GM12864 (cell line): ENCODE data around the gene ELAC2.

Experiments
- DNase-seq: peaks from one replicate; pipeline ENCODE4 v3.0.0-alpha.2; 2011; ENCODE audit warnings: low read depth
- H3K4me3 ChIP-seq: 2 replicates; pipeline ENCODE4 v1.5.1; 2011; ENCODE audit warnings: mild to moderate bottlenecking, low read depth, low read length, control low read depth
- TF ChIP-seq, protein P1 (sequence below): IDR thresholded peaks from 2 replicates; pipeline ENCODE4 v1.5.1; 2011; ENCODE audit warnings: low read depth, mild to moderate bottlenecking, moderate library complexity, low read length, control low read depth, inconsistent platforms; ENCODE audit errors: missing control alignments

Gene ELAC2

DNA sequence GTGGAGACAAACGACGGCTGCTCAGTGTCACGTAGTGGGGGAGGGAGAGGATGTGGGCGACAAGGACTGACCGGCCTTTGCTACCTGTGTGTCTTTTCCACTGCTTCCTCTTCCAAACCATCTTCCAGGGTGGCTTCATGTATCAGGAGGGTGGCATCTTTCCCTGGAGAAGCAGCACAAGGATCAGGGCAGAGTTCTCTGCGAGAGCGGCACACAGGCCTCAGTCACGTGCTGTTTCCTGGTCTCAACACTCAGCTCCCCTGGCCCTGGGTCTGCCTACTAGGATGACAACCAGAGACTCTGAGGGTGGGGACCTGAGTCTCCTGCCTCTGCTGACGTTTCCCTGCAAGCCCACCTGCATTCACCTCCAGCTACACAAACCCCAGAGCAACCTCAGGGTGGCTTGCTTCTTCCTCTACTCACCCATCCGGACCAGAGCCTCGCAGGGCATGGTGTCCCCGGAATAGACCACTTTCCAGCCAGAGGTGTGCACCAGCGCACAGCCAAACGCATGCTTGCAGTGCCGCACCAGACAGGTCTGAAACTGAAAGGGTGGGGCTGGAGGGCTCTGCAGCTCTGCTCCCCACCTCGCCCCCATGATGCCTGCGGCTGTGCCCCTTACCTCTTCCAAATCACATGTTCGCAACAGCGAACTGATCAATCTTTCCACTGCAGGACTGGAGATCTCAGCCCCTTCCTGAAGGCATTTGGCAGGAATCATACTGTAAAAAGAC is 23.3 kb downstream of the ELAC2 start:
- DNase-seq: no peak
- TF ChIP-seq, protein P1, sequence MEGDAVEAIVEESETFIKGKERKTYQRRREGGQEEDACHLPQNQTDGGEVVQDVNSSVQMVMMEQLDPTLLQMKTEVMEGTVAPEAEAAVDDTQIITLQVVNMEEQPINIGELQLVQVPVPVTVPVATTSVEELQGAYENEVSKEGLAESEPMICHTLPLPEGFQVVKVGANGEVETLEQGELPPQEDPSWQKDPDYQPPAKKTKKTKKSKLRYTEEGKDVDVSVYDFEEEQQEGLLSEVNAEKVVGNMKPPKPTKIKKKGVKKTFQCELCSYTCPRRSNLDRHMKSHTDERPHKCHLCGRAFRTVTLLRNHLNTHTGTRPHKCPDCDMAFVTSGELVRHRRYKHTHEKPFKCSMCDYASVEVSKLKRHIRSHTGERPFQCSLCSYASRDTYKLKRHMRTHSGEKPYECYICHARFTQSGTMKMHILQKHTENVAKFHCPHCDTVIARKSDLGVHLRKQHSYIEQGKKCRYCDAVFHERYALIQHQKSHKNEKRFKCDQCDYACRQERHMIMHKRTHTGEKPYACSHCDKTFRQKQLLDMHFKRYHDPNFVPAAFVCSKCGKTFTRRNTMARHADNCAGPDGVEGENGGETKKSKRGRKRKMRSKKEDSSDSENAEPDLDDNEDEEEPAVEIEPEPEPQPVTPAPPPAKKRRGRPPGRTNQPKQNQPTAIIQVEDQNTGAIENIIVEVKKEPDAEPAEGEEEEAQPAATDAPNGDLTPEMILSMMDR: no peak
- no peak overlapping the region for H3K4me3 ChIP-seq

DNA sequence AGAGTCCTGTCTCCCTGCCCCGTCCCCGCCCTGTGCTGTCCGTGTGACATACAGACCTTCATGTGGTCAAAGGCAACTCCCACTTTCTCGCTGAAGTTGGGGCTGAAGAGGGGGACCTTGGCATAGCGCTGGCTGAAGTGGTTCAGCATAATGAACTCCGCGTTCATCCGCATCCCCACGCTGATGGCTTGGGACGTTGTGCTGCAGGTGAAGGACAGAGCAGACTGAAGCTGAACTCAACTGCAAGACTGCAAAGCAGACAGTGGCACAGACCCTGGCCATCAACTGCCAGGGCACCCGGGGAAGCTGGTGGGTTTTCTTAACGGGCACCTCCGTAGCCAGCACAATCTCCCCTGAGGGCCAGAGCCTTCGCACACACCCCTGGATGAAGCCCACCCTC is 24.2 kb downstream of the ELAC2 start:
- TF ChIP-seq, protein P1: no peak
- no peak overlapping the region for H3K4me3 ChIP-seq
- no peak for DNase-seq

DNA sequence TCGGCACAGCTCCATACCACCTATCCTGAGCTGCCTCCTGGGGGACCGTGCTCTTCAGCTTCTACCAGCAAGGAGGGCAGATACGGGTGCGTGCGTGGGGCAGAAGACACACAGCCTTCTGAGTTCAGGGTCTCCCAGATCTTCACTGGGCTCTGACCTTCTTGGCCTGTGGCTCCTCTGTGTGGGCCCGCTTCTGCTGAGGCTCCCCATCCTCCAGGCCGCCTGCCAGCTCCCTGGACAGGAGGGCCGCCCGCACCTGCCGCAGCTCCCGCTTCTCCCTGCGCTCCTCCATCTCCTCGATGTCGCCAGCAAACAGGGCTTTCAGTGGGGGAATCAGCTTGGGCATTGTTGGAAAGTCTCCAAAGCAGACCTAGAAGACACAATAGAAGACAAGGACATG is 25.2 kb downstream of the ELAC2 start:
- no peak overlapping the region for H3K4me3 ChIP-seq
- TF ChIP-seq, protein P1: no peak
- no peak for DNase-seq

DNA sequence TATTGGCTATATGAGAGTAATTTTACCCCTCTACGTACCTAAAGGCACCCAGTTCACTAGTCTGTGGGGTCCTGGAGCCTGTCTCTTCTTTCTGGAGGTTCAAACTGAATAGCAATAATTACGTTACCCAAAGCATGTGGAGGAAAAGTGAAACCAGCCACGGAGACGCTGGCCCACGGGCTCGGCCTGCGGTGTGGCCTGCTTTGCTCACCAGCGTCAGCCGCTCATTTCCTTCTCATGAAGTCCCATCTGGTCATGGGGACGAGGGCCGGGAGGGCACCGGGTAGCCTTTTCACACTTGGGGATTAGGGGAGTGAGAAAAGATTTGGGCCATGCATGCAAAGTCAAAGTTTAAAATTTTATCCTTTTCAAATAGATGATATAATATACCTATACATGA is 26.9 kb downstream of the ELAC2 start:
- no peak for DNase-seq
- TF ChIP-seq, protein P1: no peak

DNA sequence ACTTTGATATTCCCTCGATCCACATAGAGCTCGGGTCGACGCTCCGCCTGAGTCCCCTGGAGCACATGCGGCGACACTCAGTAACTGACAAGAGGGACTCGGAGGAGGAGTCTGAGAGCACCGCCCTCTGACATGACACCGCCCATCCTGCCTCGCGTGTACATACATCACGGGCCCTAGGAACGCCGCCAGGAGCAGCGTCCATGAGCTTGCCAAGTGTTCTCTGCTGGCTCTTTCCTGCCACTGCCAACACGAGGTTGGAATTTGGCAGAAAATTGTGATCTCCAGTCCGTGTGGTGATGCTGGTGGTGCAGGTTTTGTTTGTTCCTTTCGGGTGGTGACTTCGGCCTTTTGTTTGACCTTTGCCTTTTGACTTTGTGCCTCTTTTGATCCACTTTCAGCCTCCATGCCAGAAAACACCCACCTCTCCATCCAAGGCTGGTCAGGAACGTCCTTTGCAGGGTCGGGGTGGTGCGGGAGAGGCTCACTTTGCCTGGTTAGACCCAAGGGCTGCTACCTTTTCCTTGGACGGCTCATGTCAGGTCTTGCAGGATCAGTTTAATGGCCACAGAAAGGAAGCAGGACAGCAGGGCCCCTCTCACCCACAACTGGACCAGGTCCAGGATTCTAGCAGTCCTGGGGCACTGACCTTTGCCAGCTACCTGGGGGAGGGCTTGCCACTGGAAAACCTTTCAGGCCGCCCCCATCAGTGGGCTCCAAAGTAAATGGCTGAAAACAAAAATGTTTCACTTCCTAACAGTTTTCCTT is 27.6 kb downstream of the ELAC2 start:
- DNase-seq: no peak
- H3K4me3 ChIP-seq: no peak overlapping the region
- TF ChIP-seq, protein P1: no peak

More for the DNA sequence above, 26.9 kb downstream of the ELAC2 start:
- H3K4me3 ChIP-seq: no peak overlapping the region

DNA sequence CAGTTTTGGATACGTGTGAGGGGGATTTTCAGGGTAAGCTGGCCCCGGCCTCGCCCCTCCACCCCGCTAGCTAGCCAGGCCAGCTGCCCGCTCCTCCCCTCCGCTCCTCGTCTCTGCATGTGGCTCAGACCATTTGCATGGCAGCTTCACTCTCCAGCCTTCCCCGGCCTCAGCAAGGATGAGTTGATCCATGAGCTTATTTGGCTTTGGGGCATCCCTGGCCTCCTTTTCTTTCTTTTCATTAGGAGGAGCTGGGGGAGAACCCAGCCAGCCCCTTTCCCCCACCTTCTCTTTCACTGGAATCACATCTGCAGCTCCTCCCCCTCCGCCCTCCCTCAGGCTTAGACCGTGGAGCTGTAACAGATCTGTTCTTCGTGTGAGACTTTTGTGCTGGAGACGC is 30.7 kb downstream of the ELAC2 start:
- TF ChIP-seq, protein P1: no peak
- H3K4me3 ChIP-seq: no peak overlapping the region
- DNase-seq: no peak
